Hepatocyte (in vitro differentiated cells): ENCODE results near the gene SEL1L3. TPM values are rescaled to one million over a fixed set of nuclear protein-coding genes. Genes with fewer than 3 reads are reported as not detected.

Experiments used
- DNase-seq: peaks from one replicate; pipeline ENCODE4 v3.0.0-alpha.2; 2016; ENCODE audit warnings: low spot score
- H2AFZ ChIP-seq: fragments of 200-600 bp; sonication (generic); 2 replicates; pipeline ENCODE4 v1.6.0; 2016; ENCODE audit warnings: antibody characterized with exemption, mild to moderate bottlenecking
- H3K27ac ChIP-seq: fragments of 200-600 bp; sonication (generic); 2 replicates; pipeline ENCODE4 v1.5.1; 2016; ENCODE audit warnings: mild to moderate bottlenecking
- H3K27me3 ChIP-seq: fragments of 200-600 bp; sonication (generic); 2 replicates; pipeline ENCODE4 v1.6.1; 2016
- H3K36me3 ChIP-seq: fragments of 200-600 bp; sonication (generic); replicated peaks from 2 replicates; pipeline ENCODE4 v1.5.1; 2016; ENCODE audit warnings: low read depth; ENCODE audit not compliant: insufficient read depth
- H3K4me1 ChIP-seq: fragments of 200-600 bp; sonication (generic); 2 replicates; pipeline ENCODE4 v1.5.1; 2016; ENCODE audit warnings: mild to moderate bottlenecking, moderate library complexity; ENCODE audit not compliant: insufficient read depth
- H3K4me2 ChIP-seq: fragments of 200-600 bp; sonication (generic); 2 replicates; pipeline ENCODE4 v1.6.0; 2016
- H3K4me3 ChIP-seq: fragments of 200-600 bp; sonication (generic); 2 replicates; pipeline ENCODE4 v1.5.1; 2016; ENCODE audit warnings: mild to moderate bottlenecking
- H3K79me2 ChIP-seq: fragments of 200-600 bp; sonication (generic); 2 replicates; pipeline ENCODE4 v1.6.0; 2017; ENCODE audit warnings: mild to moderate bottlenecking
- H3K9me2 ChIP-seq: fragments of 200-600 bp; sonication (generic); replicated peaks from 2 replicates; pipeline ENCODE4 v1.6.0; 2017; ENCODE audit warnings: mild to moderate bottlenecking; ENCODE audit not compliant: insufficient read depth
- H3K9me3 ChIP-seq: fragments of 200-600 bp; sonication (generic); 2 replicates; pipeline ENCODE4 v1.5.1; 2016; ENCODE audit warnings: low read depth, mild to moderate bottlenecking
- H4K20me1 ChIP-seq: fragments of 200-600 bp; sonication (generic); 2 replicates; pipeline ENCODE4 v1.6.0; 2016; ENCODE audit warnings: mild to moderate bottlenecking; ENCODE audit not compliant: insufficient read depth, poor library complexity, severe bottlenecking
- EZH2 ChIP-seq: fragments of 200-600 bp; sonication (generic); IDR thresholded peaks from 2 replicates; pipeline ENCODE4 v1.6.1; 2016; ENCODE audit warnings: antibody characterized with exemption, mild to moderate bottlenecking, borderline replicate concordance
- EZH2phosphoT487 ChIP-seq: fragments of 200-600 bp; sonication (generic); IDR thresholded peaks from one replicate; pipeline ENCODE4 v1.6.1; 2018; ENCODE audit warnings: antibody characterized with exemption, mild to moderate bottlenecking, low read depth, moderate library complexity; ENCODE audit not compliant: unreplicated experiment, severe bottlenecking
- WGBS: methylation state at CpG from one replicate; pipeline ENCODE4 v1.1.6; 2016; ENCODE audit warnings: low lambda C conversion rate; ENCODE audit errors: missing lambda C conversion rate; 5-methylcytosine and 5-hydroxymethylcytosine counted together
- polyA plus RNA-seq: library from polyadenylated mRNA; unstranded; fragments of >200 nt; fragmentation: Nextera tagmentation; extraction: Ambion mirVana; gene quantifications from 2 replicates; pipeline ENCODE4 v1.2.1, GENCODE V29; 2016
- total RNA-seq: library from RNA; depleted of rRNA; stranded (reverse); fragments of >200 nt; gene quantifications from 2 replicates; pipeline ENCODE4 v1.2.3, GENCODE V29; 2014
- TF ChIP-seq, protein P1 (sequence below): fragments of 200-600 bp; sonication (generic); IDR thresholded peaks from 2 replicates; pipeline ENCODE4 v1.5.1; 2016; ENCODE audit warnings: antibody characterized with exemption, mild to moderate bottlenecking; ENCODE audit not compliant: poor library complexity

SEL1L3 gene
- total and polyA plus RNA-seq, 2 experiments from 2014 or later: 13.7 to 56.2 TPM

DNA sequence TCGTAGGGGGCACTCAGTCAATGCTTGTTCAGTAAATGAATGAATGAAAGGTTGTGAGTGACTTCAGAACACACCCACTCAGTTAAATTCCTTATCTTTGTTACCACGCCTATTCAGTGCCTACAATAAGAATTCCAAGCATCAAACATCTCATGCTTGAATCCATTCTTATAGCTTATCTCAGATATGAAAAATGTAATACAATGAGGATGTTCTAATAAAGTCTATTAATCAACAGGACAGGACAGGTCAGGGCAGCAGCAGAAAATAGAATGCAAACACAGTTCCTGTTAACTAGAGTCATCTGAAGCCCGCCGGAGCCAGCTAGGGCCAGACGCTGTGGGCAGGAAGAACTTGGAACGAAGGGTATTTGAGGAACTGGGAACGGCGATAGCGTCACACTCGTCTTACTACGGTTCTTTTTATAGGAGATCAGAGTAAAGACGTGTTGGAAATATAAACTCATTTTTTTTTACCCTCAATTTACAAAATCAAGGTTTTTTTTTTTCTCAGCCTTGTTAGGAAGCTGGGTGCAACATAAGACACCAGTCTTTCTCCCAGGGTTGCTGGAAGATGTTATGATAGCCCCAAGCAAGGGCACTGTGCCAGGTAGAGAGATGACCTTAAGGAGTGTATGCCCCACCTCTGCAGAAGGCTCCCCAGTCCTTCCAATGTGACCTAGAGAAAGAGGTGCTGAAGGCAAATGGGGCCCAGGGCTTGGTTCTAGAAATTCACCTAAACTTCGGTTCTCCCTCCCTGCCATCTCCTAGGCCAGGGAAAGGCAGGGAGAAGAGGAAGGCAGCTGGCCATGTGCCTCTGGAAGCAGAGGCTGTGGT is 48.3 kb downstream of the SEL1L3 start:
- no peaks in the 10 kb centered on the region for H3K4me1 ChIP-seq
- no peaks in the 10 kb centered on the region for H3K27me3 ChIP-seq
- WGBS: 78% methylated on average over 13 of the region's 13 CpGs
- TF ChIP-seq, protein P1, sequence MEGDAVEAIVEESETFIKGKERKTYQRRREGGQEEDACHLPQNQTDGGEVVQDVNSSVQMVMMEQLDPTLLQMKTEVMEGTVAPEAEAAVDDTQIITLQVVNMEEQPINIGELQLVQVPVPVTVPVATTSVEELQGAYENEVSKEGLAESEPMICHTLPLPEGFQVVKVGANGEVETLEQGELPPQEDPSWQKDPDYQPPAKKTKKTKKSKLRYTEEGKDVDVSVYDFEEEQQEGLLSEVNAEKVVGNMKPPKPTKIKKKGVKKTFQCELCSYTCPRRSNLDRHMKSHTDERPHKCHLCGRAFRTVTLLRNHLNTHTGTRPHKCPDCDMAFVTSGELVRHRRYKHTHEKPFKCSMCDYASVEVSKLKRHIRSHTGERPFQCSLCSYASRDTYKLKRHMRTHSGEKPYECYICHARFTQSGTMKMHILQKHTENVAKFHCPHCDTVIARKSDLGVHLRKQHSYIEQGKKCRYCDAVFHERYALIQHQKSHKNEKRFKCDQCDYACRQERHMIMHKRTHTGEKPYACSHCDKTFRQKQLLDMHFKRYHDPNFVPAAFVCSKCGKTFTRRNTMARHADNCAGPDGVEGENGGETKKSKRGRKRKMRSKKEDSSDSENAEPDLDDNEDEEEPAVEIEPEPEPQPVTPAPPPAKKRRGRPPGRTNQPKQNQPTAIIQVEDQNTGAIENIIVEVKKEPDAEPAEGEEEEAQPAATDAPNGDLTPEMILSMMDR: no peak
- H3K27ac ChIP-seq: no peak overlapping the region
- H3K79me2 ChIP-seq: no peaks in the 10 kb centered on the region
- no peak overlapping the region for H3K4me2 ChIP-seq
- H3K36me3 ChIP-seq: no peaks in the 10 kb centered on the region
- H3K9me2 ChIP-seq: no peaks in the 10 kb centered on the region
- no peaks in the 10 kb centered on the region for H3K9me3 ChIP-seq
- no peak overlapping the region for H3K4me3 ChIP-seq
- no peak overlapping the region for H2AFZ ChIP-seq
- no peak for DNase-seq
- H4K20me1 ChIP-seq: no peaks in the 10 kb centered on the region

DNA sequence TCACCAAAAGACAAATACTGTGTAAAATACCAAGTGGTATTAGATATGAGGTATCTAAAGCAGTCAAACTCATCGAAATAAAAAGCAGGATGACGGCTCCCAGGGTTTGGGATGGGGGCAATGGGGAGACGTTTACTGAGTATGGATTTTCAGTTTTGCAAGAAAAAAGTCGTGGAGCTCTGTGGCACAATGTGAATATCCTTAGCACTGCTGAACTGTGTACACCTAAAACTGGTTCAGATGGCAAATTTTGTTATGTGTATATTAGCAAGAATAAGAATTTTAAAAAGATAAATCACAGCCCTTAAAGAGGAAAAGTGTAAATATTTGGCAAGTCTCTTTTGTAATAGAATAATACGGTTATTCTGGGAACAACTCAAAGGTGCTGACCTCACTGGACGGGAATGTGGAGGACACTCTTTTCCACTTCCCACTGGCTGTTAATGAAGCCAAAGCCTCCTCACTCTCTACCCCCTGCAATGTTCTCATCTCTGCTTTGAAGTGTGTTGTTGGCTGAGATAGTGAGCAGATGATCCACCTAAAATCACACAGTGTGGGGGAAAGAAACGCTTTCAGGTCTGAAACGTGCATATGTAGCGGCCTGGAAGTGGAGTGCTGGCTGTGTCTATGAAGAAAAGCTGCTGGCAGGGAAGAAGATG is 49.2 kb downstream of the SEL1L3 start:
- no peaks in the 10 kb centered on the region for H3K36me3 ChIP-seq
- 76% methylated on average over 9 of the region's 9 CpGs for WGBS
- TF ChIP-seq EZH2phosphoT487 (no peak), EZH2 (no peak)
- TF ChIP-seq, protein P1: no peak

DNA sequence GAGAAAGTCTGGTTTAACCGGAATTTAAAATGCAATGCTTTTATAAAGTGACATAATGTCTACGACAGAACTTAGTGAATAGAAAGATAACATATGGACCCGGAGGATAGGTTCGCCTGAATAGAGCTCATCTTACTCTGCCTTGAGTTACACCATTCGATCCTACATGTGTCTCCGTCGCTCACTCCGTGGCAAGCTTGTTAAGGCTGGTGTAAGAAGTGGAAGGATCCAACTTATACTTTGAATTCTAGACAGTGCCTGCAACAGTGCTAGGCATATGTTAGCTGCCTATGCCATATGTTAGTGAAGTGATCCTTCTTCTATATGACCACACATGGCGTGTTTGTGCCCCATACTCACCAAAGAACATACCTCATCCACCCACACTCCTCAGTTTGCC is 50.9 kb downstream of the SEL1L3 start:
- no peak overlapping the region for H3K4me2 ChIP-seq
- H3K9me3 ChIP-seq: no peaks in the 10 kb centered on the region
- no peak overlapping the region for H3K27ac ChIP-seq
- no peak overlapping the region for H3K4me3 ChIP-seq
- H3K9me2 ChIP-seq: no peaks in the 10 kb centered on the region
- no peak for DNase-seq
- no peaks in the 10 kb centered on the region for H3K4me1 ChIP-seq
- TF ChIP-seq, protein P1: no peak
- no peak for TF ChIP-seq EZH2phosphoT487
- no peaks in the 10 kb centered on the region for H3K79me2 ChIP-seq
- 92% methylated on average over 9 of the region's 9 CpGs for WGBS
- no peak overlapping the region for H2AFZ ChIP-seq
- no peaks in the 10 kb centered on the region for H4K20me1 ChIP-seq
- no peaks in the 10 kb centered on the region for H3K27me3 ChIP-seq
- no peaks in the 10 kb centered on the region for H3K36me3 ChIP-seq

More for the DNA sequence above, 49.2 kb downstream of the SEL1L3 start:
- no peak overlapping the region for H2AFZ ChIP-seq
- no peaks in the 10 kb centered on the region for H3K4me1 ChIP-seq
- no peak overlapping the region for H3K27ac ChIP-seq
- no peaks in the 10 kb centered on the region for H4K20me1 ChIP-seq
- no peaks in the 10 kb centered on the region for H3K27me3 ChIP-seq
- H3K79me2 ChIP-seq: no peaks in the 10 kb centered on the region
- H3K4me2 ChIP-seq: no peak overlapping the region
- H3K9me2 ChIP-seq: no peaks in the 10 kb centered on the region
- H3K4me3 ChIP-seq: no peak overlapping the region
- DNase-seq: no peak
- H3K9me3 ChIP-seq: no peaks in the 10 kb centered on the region
